GM18526 (cell line): ENCODE data around the gene FANCC.

ENCODE experiments used
- POLR2A ChIP-seq: IDR thresholded peaks from 3 replicates; pipeline ENCODE4 v1.6.1; 2011; ENCODE audit not compliant: insufficient read length; ENCODE audit errors: extremely low read depth

The FANCC gene

DNA sequence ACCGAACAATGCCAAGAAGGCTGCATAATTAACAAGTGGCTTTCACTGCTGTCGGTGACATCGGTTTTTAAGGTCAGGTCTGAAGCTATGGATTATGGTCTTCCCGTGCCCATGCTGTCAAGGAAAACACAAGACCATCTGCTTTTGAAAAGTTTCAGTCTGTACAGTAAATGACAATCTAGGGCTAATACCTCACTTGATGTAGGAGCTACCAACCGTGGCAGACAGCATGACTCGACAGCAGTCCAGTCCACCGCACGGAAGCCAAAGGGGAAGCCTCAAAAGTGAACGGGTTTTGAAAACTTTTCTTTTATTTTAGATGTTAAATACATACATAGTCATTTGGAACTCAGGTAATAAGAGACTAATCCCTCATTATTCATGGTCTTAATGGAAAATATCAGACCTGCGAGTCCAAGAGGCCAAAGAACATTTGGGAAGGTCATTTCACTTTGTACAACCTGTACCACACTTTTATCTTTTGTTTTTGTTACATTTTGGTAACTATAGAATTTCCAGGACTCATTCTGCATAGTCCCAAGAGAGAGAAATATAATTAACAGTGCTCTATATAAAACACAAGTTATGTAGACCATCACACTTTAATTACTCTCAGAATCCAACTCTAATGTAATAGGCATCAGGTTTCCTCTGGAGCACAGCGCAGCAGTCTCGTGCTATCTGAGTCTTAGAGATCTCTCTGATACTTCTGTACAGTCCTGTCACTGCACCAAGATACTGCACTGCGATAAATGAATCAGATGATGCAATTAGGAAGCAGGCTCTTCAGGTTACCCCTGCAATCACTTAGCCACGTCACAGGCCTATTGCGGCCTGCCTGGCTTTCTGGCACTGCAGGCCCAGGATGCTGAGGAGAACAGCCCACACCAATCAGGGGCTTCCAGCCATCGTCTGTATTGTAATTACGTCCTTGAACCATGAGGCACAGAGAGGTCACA lies 184.9 kb downstream of the FANCC start:
- no peak for TF ChIP-seq POLR2A

DNA sequence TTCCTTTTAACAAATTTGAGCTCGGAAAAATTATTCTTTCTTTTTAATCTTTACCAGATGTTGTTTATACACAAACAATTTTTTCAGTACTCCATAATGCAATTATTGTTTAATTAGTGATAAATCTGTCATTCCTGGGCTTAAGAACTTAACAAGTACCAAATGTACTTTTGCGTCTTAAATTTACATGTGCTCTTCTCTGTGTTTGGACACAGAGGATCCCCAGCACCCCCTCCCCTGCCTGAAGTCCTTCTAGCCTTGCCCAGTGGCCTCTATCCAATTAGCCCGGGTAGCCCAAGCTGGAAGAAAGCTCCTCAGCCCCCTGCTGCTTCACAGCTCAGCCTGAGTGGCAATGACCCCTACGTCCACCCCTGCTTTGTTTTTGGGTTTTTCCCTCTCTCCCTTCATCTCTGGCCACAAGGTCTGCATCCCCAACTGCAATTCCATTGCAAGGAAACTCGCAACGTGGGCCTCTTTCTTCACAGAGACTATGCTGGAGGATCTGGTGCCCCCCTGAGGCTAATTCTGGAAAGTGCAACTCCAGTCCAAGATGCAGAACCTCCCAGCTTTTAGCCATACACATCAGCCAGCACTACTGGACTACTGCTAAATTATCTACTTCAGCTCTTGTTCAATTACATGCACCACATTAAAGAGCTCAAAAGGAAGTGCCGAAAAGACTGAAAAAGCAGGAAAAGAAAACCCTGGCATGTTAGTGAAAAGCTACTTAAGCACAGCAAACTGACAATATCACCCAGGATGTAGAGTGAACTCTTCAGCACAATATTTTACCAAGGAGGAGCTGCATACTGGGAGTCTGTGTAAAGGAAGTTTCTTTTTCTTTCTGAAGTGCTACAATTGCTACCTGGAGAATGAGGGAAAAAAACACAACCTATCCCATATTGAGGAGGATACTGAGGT lies 186.2 kb downstream of the FANCC start:
- no peak for TF ChIP-seq POLR2A

DNA sequence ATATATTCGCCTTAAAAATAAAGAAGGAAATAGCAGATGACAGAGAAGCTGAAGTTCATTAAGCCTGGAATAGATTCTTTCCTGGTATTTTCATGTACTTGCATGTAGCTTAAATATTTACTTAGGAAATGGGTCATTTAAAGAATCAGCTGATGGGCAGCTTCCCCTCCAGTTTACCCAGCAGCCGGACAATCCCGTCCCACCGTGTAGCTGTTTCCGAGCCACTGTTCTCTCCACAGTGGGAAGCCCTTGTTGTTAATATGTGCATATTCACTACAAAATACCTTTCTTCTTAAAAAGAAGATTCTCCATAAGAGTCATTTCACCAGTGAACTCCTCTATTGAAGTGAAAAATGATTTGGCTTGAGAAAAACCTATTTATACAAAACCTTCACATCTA lies 187.0 kb downstream of the FANCC start:
- TF ChIP-seq POLR2A = no peak

DNA sequence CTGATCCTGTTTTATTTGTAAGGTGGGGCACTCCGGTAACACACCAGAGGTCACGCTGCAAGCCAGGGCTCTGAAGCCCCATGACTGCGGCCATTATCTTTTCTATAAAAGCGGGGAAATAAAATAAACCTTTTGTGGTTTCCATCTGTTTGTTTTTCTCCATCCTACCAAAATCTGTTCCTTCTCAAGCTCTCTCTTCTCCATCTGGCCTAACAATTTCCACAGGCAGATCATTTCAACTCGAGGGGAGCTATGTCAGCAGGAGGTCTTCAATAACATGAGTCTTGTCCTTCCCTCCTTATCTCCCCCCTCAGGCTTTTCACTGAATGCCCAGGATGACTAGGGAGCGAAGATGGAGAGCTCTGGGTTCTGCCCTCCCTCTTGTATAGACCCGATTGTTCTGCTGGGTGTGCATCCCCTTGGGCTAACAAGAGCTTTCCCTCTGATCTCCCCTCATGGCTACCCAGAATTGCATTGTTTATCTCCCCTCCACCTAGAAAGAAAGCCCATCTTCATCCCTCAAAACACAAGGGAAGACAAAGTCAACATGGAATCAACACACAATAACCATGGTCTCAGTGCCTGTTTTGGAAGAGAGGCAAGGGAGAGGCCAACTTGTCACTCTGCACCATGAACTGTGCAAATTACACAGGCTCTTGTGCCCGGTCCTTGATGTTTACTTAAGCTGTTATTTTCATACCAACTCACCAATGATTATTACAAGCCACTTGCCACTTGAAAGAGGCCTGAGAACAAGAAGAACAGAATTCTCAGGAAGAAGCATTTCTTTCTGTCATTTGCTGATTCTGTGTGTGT lies 187.8 kb downstream of the FANCC start:
- TF ChIP-seq POLR2A = no peak

DNA sequence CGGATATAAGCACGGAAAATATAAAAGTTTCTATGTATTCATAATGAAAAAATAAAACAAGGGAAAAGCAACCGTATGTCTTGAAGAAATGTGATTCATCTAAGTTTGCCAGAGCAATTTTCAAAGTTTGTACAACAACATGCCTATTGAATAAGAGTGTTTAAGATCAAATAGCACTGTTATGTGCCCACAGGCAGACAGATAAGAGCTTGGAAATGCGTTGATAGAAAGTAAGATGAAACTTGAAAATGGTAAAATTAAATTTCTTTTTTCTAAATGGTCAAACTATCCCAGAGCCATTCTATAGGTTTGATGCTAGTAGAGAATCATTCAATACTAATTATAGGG lies 189.4 kb downstream of the FANCC start:
- TF ChIP-seq POLR2A = no peak

DNA sequence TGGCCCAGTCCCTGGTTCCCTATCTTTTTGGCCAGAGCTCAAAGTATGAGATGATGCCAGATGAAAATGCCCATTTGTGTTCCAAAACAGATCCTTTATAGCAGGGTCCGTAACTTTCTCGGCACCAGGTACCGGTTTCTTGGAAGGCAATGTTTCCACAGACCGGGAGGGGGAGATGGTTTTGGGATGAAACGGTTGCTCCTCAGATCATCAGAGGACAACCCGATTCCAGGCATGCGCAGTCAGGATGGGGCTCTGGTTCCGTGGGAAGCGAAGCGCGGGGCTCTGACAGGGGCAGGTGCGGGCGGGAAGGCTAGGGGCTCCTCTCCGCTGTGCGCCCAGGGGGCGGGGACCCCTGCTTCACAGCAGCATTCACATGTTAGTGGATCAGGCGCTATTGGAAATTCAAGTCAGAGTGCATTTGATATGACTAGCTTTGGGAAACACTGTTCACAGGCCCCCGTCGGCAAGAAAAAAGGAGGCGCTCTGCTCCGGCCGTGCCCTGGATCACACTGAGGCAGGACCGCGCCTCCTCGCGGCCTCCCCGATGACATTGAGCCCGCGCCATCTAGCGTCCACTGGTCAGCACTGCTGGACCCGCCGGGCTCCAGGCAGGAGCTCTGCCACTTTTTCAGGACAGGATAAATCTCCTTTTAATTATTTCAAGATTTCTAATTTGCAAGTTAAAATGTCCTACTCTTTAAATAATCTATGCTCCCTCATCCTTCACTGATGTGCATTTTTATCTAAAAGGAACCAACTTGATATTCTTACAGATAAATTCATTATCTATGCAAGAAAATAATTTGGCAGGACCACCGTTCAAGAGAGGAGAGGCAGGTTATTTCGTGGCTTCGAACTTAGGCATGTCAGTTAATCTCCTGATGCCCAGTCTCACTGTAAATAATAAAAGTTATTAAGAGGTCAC lies 190.0 kb downstream of the FANCC start:
- no peak for TF ChIP-seq POLR2A

DNA sequence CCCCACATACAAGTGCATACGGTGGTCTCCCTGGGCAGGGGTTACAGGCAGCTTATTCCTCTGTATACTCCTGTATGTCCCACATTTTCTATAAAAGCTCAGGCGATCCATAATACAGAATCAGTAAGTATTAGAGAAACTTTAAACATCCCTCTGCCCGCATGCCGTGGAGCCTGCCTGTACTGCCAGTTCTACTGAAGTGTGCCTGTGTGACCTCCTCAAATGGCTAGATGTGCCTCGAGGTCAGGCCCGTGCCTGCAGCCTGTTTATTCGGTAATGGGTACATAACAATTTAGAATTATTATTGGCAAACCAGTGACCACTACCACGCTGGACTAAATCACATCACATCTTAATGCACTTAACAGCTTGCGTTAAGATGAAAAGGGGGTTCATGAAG lies 190.8 kb downstream of the FANCC start:
- TF ChIP-seq POLR2A = no peak

DNA sequence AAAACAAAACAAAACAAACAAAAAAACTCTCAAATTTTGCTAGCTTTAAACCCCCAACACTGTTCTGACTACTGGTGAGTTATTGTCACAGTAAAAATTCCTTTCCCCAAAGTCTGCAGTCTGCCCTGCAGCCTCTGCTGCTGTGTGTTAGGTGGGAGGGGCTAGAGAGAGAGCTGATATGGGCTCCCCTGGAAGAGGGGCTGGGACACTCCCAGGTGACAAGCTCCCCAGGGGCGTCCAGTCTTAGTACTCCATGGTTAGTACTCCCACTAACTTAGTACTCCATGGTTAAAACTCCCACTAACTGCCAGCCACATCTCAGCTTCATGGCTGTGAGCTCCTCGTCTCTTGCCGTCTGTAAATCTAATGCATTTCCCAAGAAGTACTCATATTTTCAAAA lies 191.9 kb downstream of the FANCC start:
- no peak for TF ChIP-seq POLR2A

DNA sequence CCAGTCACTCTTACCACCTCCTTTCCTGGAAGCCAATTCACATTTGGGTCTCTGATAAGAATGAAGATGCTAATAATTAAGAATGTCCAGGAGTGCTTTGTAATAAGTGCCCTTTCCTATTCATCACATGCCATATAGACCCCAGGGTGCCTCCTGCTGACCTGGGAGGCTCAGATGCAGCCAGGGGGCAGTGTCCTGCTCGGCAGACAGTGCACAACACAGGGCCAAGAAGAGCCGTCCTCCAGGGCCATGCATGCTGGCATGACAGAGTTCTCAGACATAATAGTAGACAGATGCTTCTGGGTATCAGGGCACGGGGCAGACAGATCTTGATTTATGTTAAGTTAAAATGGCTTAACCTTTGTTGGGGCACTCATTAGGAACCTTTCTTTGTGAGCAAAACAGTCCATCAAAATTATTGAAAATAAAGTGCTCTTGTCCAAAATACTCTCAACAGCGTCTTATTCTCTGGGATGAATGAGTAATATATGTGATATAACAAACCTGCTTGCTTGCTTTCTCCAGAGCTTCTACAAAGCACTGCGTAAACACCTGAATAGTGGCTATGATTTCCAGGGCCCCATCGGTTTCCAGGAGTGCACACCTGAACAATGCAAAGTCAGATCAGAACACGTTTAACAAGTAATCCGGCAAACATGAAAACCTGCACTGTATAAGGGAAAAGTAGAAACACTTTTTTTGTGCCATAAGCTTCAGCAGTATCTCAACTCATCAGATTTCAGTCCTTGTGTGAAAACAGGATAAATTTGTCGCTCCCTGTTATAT lies 192.7 kb downstream of the FANCC start:
- TF ChIP-seq POLR2A = no peak

DNA sequence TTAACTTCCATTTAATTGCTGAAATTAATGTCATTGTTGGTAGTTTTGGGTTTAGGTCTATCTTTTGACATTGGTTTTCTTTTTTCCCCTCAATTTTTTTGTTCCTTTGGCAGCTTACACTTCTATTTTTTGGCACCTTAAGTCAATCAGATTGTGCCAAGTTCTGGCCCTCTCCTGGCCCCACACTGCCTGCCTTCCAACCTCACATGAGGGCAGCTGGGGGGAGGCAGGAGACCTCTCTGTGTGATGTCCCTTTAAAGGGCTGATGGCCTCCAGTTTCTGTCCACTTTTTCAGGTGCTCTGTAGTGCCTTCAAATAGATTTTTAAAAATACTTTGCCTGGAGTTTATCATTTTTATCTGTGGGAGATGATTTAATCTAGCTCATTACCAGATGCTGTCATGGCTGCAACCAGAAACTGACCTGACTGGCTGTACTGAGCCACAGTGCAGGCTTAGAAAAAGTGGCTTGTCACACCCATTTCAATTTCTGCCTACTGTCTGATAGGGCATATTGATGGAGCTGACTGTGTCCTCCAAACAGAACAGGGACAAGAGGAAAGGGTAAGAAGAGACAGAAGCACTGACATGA lies 196.6 kb downstream of the FANCC start:
- TF ChIP-seq POLR2A = no peak

DNA sequence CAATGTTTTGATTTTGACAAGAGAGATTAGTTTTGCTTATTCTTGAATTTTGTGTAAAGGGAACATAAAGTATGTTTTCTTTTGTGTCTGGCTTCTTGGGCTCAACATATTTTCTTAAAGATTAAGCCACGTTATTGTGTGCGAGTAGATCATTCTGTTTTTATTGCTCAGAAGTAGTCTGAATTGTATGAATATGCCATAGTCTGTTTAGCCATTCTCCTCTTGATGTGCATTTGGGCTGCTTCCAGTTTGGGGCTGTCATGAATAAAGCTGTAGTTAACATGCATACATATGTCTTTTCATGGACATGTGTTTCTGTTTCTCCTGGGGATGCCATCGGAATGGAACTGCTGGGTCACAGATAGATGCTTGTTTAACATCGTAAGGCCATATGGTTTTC lies 198.9 kb downstream of the FANCC start:
- TF ChIP-seq POLR2A = no peak

DNA sequence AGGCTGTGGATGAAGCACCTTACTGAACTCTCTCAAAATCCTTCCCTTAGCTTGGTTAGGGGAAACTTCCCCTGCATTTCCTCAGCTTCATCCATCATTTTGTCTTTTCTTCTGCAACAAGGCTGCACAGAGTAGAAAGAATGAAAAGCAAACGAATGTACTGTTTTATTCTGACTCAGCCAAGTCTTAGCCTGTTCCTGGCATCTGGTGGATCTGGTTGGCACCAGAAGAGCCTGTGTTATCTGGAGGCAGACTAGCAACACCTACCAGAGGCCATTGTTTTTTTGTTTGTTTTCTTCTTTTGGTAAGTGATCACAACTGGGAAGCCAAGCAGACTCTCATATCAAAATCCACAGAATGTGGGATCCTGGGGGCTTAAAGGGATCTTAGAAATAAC lies 200.7 kb downstream of the FANCC start:
- no peak for TF ChIP-seq POLR2A

DNA sequence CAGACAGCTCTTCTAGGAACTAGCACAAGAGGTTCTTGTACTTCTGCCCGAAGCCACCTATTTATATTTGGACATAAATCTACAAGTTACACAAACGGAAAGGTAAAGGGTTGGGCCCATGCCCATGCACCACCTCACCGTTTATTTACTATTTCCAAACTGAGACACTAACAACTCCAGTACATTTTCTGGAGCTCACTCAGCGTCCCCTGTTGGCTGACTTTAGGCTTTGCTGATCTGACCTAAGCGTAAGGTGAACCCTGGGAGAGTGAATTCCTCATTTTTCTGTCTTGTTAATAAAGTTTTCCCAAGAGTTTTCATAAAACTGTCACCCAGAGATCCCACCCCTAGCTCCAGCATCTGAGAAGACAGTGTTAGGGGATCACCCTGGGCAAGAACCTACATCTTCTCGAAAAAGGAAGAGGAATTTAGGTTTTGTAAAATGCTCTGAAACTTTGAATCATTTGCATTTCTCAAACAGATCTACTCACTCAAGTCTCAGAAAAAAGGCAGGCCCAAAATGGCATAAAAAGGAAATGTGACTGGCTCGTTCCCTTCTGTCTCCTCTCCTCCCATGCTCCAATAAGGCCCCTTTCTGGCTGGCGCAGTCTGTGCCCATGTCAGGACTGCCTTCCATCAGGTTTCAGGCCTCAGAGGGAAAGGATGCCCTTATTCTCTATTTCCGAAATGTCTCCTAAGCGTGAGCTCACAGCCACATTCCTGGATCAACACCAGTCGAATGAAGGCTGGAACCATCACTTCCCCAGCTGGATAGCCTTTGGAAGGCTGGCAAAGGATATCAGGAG lies 201.3 kb downstream of the FANCC start:
- TF ChIP-seq POLR2A = no peak

DNA sequence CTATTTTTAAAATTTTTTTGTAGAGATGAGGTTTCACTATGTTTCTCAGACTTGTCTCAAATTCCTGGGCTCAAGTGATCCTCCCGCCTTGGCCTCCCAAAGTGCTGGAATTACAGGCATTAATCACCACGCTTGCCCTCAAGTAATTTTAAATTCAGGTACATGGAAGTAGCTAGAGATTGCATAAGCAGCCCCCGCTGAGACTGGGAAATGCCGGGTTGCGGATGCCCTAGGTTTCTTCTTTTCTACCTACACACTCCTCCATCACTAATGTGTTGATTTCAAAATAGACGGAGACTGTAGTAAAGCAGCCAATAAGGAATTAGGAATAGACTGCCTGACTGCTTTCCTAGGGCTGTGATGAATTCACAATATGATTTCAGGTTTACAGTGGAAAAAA lies 202.4 kb downstream of the FANCC start:
- TF ChIP-seq POLR2A = no peak
